Glutamatergic neuron (in vitro differentiated cells): ENCODE data around the gene NUP93. TPM values are rescaled to one million over a fixed set of nuclear protein-coding genes. Genes with fewer than 3 reads are reported as not detected.

Experiments
- DNase-seq: peaks from one replicate; pipeline ENCODE4 v3.0.0; 2022
- H3K27ac Mint-ChIP-seq: one replicate; pipeline ENCODE4 v1.8.0; 2020; ENCODE audit warnings: mild to moderate bottlenecking, mixed read lengths, inconsistent platforms; ENCODE audit not compliant: unreplicated experiment
- H3K27me3 Mint-ChIP-seq: one replicate; pipeline ENCODE4 v1.8.0; 2020; ENCODE audit warnings: mild to moderate bottlenecking, moderate library complexity, mixed read lengths, inconsistent platforms; ENCODE audit not compliant: unreplicated experiment
- H3K36me3 Mint-ChIP-seq: one replicate; pipeline ENCODE4 v1.8.0; 2020; ENCODE audit warnings: mild to moderate bottlenecking, mixed read lengths, inconsistent platforms; ENCODE audit not compliant: unreplicated experiment
- H3K4me1 Mint-ChIP-seq: one replicate; pipeline ENCODE4 v1.8.0; 2020; ENCODE audit warnings: mild to moderate bottlenecking, low read depth, mixed read lengths, inconsistent platforms; ENCODE audit not compliant: unreplicated experiment
- H3K4me3 Mint-ChIP-seq: one replicate; pipeline ENCODE4 v1.8.0; 2020; ENCODE audit warnings: mild to moderate bottlenecking, mixed read lengths, inconsistent platforms; ENCODE audit not compliant: unreplicated experiment
- H3K9me3 Mint-ChIP-seq: one replicate; pipeline ENCODE4 v1.8.0; 2020; ENCODE audit warnings: mild to moderate bottlenecking, moderate library complexity, mixed read lengths, inconsistent platforms; ENCODE audit not compliant: unreplicated experiment
- total RNA-seq: library from RNA; stranded (reverse); fragmentation: NEBNext Ultra II Directional; extraction: Animal tissue kit (Norgen Biotek cat#: 25700); gene quantifications from one replicate; pipeline ENCODE4 v1.2.1, GENCODE V29; 2021; ENCODE audit not compliant: unreplicated experiment
- TF ChIP-seq, protein P1 (sequence below): fragments of 200-600 bp; sonication (generic); IDR thresholded peaks from one replicate; pipeline ENCODE4 v1.5.0; 2021; ENCODE audit not compliant: partially characterized antibody, unreplicated experiment

NUP93 gene
- total RNA-seq, 1 donor from 2014 or later = 84.1 TPM

DNA sequence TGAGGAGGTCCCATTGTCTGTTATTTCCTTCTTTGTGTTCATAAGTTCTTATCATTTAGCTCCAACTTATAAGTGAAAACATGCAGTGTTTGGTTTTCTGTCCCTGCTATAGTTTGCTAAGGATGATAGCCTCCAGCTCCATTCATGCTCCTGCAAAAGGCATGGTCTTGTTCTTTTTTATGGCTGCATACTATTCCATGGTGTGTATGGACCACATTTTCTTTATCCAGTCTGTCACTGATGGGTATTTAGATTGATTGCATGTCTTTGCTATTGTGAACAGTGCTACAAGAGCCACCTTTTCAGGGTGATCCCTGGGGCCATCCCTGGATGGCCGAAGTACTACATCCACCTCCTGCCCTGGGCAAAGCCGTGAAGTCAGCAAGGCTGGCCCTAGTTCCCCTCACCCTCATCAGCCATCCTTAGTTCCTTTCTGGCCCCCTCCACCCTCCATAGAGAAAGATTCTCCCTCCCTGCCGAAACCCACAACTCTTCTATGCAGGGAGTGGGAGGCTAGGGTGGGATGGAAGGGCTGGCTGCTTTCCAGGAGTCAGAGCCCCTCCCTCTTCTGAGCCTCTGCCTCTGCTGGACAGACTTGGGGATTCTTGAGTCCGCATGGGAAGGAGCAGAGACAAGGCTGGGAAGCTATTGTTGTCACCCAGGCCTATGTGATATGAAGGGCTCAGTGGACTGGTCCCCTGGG is 39.4 kb upstream of the NUP93 start:
- no peak overlapping the region for H3K4me3 Mint-ChIP-seq
- H3K4me1 Mint-ChIP-seq = no peaks in the 10 kb centered on the region
- no peak overlapping the region for H3K27ac Mint-ChIP-seq
- TF ChIP-seq, protein P1, sequence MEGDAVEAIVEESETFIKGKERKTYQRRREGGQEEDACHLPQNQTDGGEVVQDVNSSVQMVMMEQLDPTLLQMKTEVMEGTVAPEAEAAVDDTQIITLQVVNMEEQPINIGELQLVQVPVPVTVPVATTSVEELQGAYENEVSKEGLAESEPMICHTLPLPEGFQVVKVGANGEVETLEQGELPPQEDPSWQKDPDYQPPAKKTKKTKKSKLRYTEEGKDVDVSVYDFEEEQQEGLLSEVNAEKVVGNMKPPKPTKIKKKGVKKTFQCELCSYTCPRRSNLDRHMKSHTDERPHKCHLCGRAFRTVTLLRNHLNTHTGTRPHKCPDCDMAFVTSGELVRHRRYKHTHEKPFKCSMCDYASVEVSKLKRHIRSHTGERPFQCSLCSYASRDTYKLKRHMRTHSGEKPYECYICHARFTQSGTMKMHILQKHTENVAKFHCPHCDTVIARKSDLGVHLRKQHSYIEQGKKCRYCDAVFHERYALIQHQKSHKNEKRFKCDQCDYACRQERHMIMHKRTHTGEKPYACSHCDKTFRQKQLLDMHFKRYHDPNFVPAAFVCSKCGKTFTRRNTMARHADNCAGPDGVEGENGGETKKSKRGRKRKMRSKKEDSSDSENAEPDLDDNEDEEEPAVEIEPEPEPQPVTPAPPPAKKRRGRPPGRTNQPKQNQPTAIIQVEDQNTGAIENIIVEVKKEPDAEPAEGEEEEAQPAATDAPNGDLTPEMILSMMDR = no peak
- H3K27me3 Mint-ChIP-seq = no peaks in the 10 kb centered on the region
- no peak for DNase-seq
- peaks cover 12% of the 10 kb centered on the region for H3K36me3 Mint-ChIP-seq
- H3K9me3 Mint-ChIP-seq = peaks cover 10% of the 10 kb centered on the region

DNA sequence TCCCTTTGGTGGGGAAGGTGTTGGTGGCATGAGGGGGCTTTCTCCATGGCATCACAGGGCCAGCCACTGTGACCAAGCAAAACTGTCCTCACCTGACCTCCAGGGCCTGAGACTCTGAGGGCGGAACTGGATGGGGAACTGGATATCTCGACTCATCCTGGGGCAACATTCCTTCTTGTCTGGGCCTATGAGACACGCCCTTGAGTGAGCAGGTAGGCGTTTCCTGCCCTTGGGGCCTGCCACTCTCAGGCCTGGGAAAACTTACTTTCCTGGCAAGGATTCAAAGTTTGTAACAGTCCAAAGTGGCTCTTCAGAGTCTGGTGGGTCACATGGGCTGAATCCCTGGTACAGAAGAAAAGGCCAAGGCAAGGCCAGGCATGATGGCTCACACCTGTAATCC is 38.0 kb upstream of the NUP93 start:
- no peaks in the 10 kb centered on the region for H3K4me1 Mint-ChIP-seq
- peaks cover 7% of the 10 kb centered on the region for H3K36me3 Mint-ChIP-seq
- no peak overlapping the region for H3K4me3 Mint-ChIP-seq
- H3K27ac Mint-ChIP-seq = no peak overlapping the region
- peaks cover 10% of the 10 kb centered on the region for H3K9me3 Mint-ChIP-seq
- TF ChIP-seq, protein P1 = no peak
- no peaks in the 10 kb centered on the region for H3K27me3 Mint-ChIP-seq
- DNase-seq = no peak

DNA sequence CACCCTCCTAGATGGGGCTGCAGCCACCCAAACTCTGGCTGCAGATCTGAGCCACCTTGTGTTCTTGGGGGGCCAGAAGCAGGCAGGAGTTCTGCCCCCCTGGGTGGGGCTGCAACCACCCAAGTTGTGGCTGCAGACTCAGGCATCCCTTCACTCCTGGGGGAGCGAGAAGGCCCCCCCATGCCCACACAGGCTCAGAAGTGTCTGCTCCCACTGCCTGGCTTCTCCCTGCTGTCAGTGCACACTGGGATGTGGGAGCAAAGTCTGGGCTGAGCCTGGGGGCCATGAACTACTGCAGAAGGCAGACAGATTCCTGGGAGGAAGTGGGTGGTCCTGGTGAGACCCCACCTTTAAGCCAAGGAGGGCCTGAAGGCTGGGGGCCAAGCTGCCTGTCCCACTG is 34.7 kb upstream of the NUP93 start:
- Mint-ChIP-seq H3K4me3 (no peak overlapping the region), H3K27ac (no peak overlapping the region), H3K4me1 (no peaks in the 10 kb centered on the region), H3K9me3 (peaks cover 4% of the 10 kb centered on the region), H3K27me3 (peaks cover 3% of the 10 kb centered on the region), H3K36me3 (no peaks in the 10 kb centered on the region)
- no peak for DNase-seq
- TF ChIP-seq, protein P1 = no peak

GRCh38 chr16:56697456-56698155 is 32.3 kb upstream of the NUP93 start:
- Mint-ChIP-seq H3K4me3 (no peak overlapping the region), H3K9me3 (peaks cover 2% of the 10 kb centered on the region), H3K36me3 (no peaks in the 10 kb centered on the region), H3K27ac (no peak overlapping the region), H3K4me1 (no peaks in the 10 kb centered on the region), H3K27me3 (peaks cover 3% of the 10 kb centered on the region)
- DNase-seq = no peak
- TF ChIP-seq, protein P1 = no peak

GRCh38 chr16:56700195-56700594 is 29.7 kb upstream of the NUP93 start:
- no peaks in the 10 kb centered on the region for H3K36me3 Mint-ChIP-seq
- no peaks in the 10 kb centered on the region for H3K4me1 Mint-ChIP-seq
- no peak overlapping the region for H3K27ac Mint-ChIP-seq
- no peak for DNase-seq
- no peaks in the 10 kb centered on the region for H3K9me3 Mint-ChIP-seq
- H3K27me3 Mint-ChIP-seq = peaks cover 3% of the 10 kb centered on the region
- no peak overlapping the region for H3K4me3 Mint-ChIP-seq
- TF ChIP-seq, protein P1 = no peak
